GM18499 (cell line): ENCODE measurements around the gene FUT3.

Experiments used
- ATAC-seq: cut with Tn5 transposase; IDR thresholded peaks from one replicate; pipeline ENCODE4 v1.9.1; 2021; ENCODE audit warnings: moderate number of reproducible peaks; ENCODE audit not compliant: insufficient read depth, unreplicated experiment

FUT3 gene

GRCh38 chr19:5805462-5806132 is 45.7 kb downstream of the FUT3 start:
- no peak for ATAC-seq

- ATAC-seq: no peak
Measured at GRCh38 chr19:5804516-5805461, 46.5 kb downstream of the FUT3 start, which contains the start of gene NRTN. NRTN (plus strand) TSS chr19:5805067; CDS start chr19:5824166, 19,099 bp downstream.

- no peak for ATAC-seq
Measured at GRCh38 chr19:5803752-5804515, 47.3 kb downstream of the FUT3 start.

- ATAC-seq: no peak
Measured at GRCh38 chr19:5803441-5803751, 47.9 kb downstream of the FUT3 start.

- ATAC-seq: no peak
Measured at GRCh38 chr19:5801796-5802619, 49.2 kb downstream of the FUT3 start.

- ATAC-seq: no peak
Measured at GRCh38 chr19:5800361-5801270, 50.6 kb downstream of the FUT3 start.

- ATAC-seq: no peak
Measured at GRCh38 chr19:5799247-5800241, 51.7 kb downstream of the FUT3 start.

- ATAC-seq: no peak
Measured at GRCh38 chr19:5798244-5798643, 53.0 kb downstream of the FUT3 start.

GRCh38 chr19:5795382-5795919 is 55.8 kb downstream of the FUT3 start:
- ATAC-seq: no peak

- ATAC-seq: no peak
Measured at GRCh38 chr19:5793188-5793587, 58.1 kb downstream of the FUT3 start.
